GM12878 (cell line): ENCODE measurements around the gene TSKU. TPM values are rescaled to one million over a fixed set of nuclear protein-coding genes. Genes with fewer than 3 reads are reported as not detected.

Source experiments
- ATAC-seq: fragments of 200-7000 bp; cut with Tn5 transposase; 3 replicates; pipeline ENCODE4 v1.9.1; 2020; ENCODE audit warnings: mild to moderate bottlenecking, moderate library complexity
- BruUV-seq: library from RNA; stranded (reverse); fragments of 400-500 nt; replicated peaks from 2 replicates; lab custom pipeline; 2021; lab: Mats Ljungman, UMichigan
- CTCF ChIA-PET: fragments of 300-600 bp; sonication (Branson Sonifier 250); formaldehyde crosslinking; extraction: SDS; loops from one replicate; lab custom pipeline; 2021; ENCODE audit warnings: inconsistent platforms; lab: Yijun Ruan, JAX
- POLR2A ChIA-PET: fragments of 350-600 bp; formaldehyde crosslinking; extraction: SDS; loops from one replicate; lab custom pipeline; 2021; ENCODE audit warnings: inconsistent platforms; lab: Charles Lee
- RAD21 ChIA-PET: fragments of 300-600 bp; sonication (Branson Sonifier 250); formaldehyde crosslinking; loops from one replicate; lab custom pipeline; 2023; ENCODE audit warnings: antibody characterized with exemption; ENCODE audit not compliant: unreplicated experiment; lab: Charles Lee
- SMC1A ChIA-PET: fragments of 300-600 bp; sonication (Branson Sonifier 250); formaldehyde crosslinking; loops from one replicate; lab custom pipeline; 2023; ENCODE audit not compliant: unreplicated experiment, uncharacterized antibody; lab: Charles Lee
- DNase-seq: peaks from one replicate; pipeline ENCODE4 v3.0.0-alpha.2; 2011; ENCODE audit warnings: low read depth, low spot score
- FAIRE-seq: peaks from 3 replicates; lab custom pipeline; 2011; peaks lifted over from hg19 to GRCh38; lab: Jason Lieb, UNC
- H2AFZ ChIP-seq: 2 replicates; pipeline ENCODE4 v1.6.0; 2011; ENCODE audit warnings: low read depth, low read length, control low read depth; ENCODE audit not compliant: control insufficient read depth
- H3K27ac ChIP-seq: 2 replicates; pipeline ENCODE4 v1.5.1; 2011; ENCODE audit warnings: control low read depth; ENCODE audit not compliant: control insufficient read depth, insufficient read depth
- H3K27me3 ChIP-seq, 2 experiments: replicated peaks in 1 of 2; 2 replicates each; pipeline versions ENCODE4 v1.6.0 to v1.6.1; 2011; ENCODE audit warnings: low read length in 1 of 2; ENCODE audit not compliant: control insufficient read depth in 2 of 2, insufficient read depth in 2 of 2
- H3K36me3 ChIP-seq, 2 experiments: 2 replicates each; pipeline ENCODE4 v1.5.1; 2011; ENCODE audit warnings: low read length in 1 of 2; ENCODE audit not compliant: control insufficient read depth in 2 of 2, insufficient read depth in 2 of 2
- H3K4me1 ChIP-seq: 2 replicates; pipeline ENCODE4 v1.6.1; 2011; ENCODE audit warnings: mild to moderate bottlenecking, low read length, moderate library complexity, mixed read lengths; ENCODE audit not compliant: control insufficient read depth, insufficient read depth
- H3K4me2 ChIP-seq: 2 replicates; pipeline ENCODE4 v1.6.0; 2011; ENCODE audit warnings: control low read depth; ENCODE audit not compliant: control insufficient read depth, insufficient read depth
- H3K4me3 ChIP-seq: fragments of 200-600 bp; sonication (generic); 2 replicates; pipeline ENCODE4 v1.5.1; 2016
- H3K79me2 ChIP-seq: 2 replicates; pipeline ENCODE4 v1.6.0; 2011; ENCODE audit warnings: low read length; ENCODE audit not compliant: control insufficient read depth, insufficient read depth
- H3K9ac ChIP-seq: 2 replicates; pipeline ENCODE4 v1.8.0; 2011; ENCODE audit warnings: low read length, control low read depth, mixed read lengths; ENCODE audit not compliant: control insufficient read depth, insufficient read depth
- H3K9me3 ChIP-seq: replicated peaks from 3 replicates; pipeline ENCODE4 v1.5.1; 2011; ENCODE audit warnings: mild to moderate bottlenecking, low read length; ENCODE audit not compliant: control insufficient read depth, insufficient read depth
- H4K20me1 ChIP-seq: 2 replicates; pipeline ENCODE4 v1.6.0; 2011; ENCODE audit not compliant: control insufficient read depth, insufficient read depth
- ATF7 ChIP-seq: fragments of 450-650 bp; IDR thresholded peaks from 2 replicates; pipeline ENCODE4 v1.6.1; 2016; ENCODE audit warnings: low read depth, mild to moderate bottlenecking
- EZH2 ChIP-seq: IDR thresholded peaks from 2 replicates; pipeline ENCODE4 v1.6.1; 2012; ENCODE audit warnings: low read depth, mild to moderate bottlenecking, control low read depth, inconsistent platforms, low read length, borderline replicate concordance; ENCODE audit not compliant: control insufficient read depth
- NFXL1 ChIP-seq: fragments of 450-650 bp; IDR thresholded peaks from 2 replicates; pipeline ENCODE4 v1.6.1; 2017; ENCODE audit warnings: antibody characterized with exemption, mild to moderate bottlenecking, borderline replicate concordance
- POLR2AphosphoS5 ChIP-seq: IDR thresholded peaks from 2 replicates; pipeline ENCODE4 v1.6.1; 2011; ENCODE audit warnings: mild to moderate bottlenecking, low read length, inconsistent platforms
- ZSCAN29 ChIP-seq: fragments of 450-650 bp; IDR thresholded peaks from 2 replicates; pipeline ENCODE4 v1.6.1; 2017; ENCODE audit warnings: mild to moderate bottlenecking, moderate library complexity
- WGBS: methylation state at CpG from one replicate; pipeline ENCODE4 v1.1.6; 2016; ENCODE audit warnings: low lambda C conversion rate; ENCODE audit not compliant: insufficient replicate concordance, insufficient coverage; ENCODE audit errors: missing lambda C conversion rate; 5-methylcytosine and 5-hydroxymethylcytosine counted together
- in situ Hi-C: fragments of 300-500 bp; cut with MboI; formaldehyde crosslinking; loops from 9 replicates; pipeline ENCODE4 v1.14.3; 2018; ENCODE audit warnings: mixed read lengths
- intact Hi-C: fragments of 100-400 bp; cut with micrococcal nuclease; formaldehyde crosslinking; loops from one replicate; pipeline ENCODE4 v1.14.2; 2022; ENCODE audit not compliant: unreplicated experiment
- polyA plus RNA-seq, 11 experiments: library from polyadenylated mRNA; depleted of rRNA in 4 of 11; unstranded in 6 of 11; stranded (reverse) in 5 of 11; fragments of >200 nt; fragmentation: Nextera tagmentation in 4 of 11; fragmentation: Illumina TruSeq in 1 of 11; extraction: Ambion mirVana in 4 of 11; extraction: Trizol in 1 of 11; gene quantifications; 1 replicate in 1 of 11; 2 replicates in 10 of 11; pipeline versions ENCODE4 v1.2.1 to v1.2.3, GENCODE V29; 2011 to 2016; ENCODE audit warnings: inconsistent platforms in 2 of 11, missing spikeins in 2 of 11, low read depth in 1 of 11
- total RNA-seq, 4 experiments: library from RNA; depleted of rRNA in 3 of 4; stranded (reverse); fragments of >200 nt in 3 of 4; fragmentation: Illumina TruSeq in 1 of 4; extraction: Trizol in 1 of 4; gene quantifications; 2 replicates each; pipeline versions ENCODE4 v1.2.1 to v1.2.3, GENCODE V29; 2013 to 2021
- TF ChIP-seq, protein P1 (sequence below): IDR thresholded peaks from 2 replicates; pipeline ENCODE4 v1.6.1; 2012; ENCODE audit warnings: low read length, inconsistent platforms
- TF ChIP-seq, protein P2 (sequence below): fragments of 450-650 bp; IDR thresholded peaks from 2 replicates; pipeline ENCODE4 v1.6.1; 2017; ENCODE audit warnings: mild to moderate bottlenecking, low read depth, inconsistent platforms; ENCODE audit not compliant: poor library complexity, severe bottlenecking
- TF ChIP-seq, protein P3 (sequence below): fragments of 450-650 bp; IDR thresholded peaks from 2 replicates; pipeline ENCODE4 v1.6.1; 2017; ENCODE audit warnings: low read depth, mild to moderate bottlenecking, moderate library complexity

TSKU gene
- total and polyA plus RNA-seq, 10 of the 15 experiments (the other 5 are each of a cell fraction or from before 2014, with no cell fraction given), result 0.04 to 1.5 (median 0.62) TPM

DNA sequence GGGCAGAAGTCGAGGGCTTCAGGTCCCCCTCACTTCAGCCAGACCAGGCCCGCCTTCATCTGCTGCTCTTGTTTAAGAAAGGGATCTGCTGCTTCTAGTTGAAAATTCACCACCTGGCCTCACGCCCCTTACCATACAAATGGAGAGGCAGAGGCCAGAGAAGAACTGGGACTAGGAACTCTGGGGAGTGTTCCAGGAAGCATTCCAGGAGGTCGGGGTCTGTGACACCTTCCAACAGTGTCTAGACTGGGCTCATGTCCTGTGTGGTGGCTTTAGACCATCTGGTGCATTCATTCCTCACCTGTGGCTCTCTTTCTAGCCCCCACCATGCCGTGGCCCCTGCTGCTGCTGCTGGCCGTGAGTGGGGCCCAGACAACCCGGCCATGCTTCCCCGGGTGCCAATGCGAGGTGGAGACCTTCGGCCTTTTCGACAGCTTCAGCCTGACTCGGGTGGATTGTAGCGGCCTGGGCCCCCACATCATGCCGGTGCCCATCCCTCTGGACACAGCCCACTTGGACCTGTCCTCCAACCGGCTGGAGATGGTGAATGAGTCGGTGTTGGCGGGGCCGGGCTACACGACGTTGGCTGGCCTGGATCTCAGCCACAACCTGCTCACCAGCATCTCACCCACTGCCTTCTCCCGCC lies 12.3 kb downstream of the TSKU start:
- no peak for DNase-seq
- ChIA-PET SMC1A (no interaction called here), RAD21 (no interaction called here), CTCF (no interaction called here), POLR2A (no interaction called here)
- no peak overlapping the region for H3K4me2 ChIP-seq
- WGBS, result 55% methylated on average over 19 of the region's 21 CpGs
- in situ Hi-C loops, result no loop called here
- H3K27me3 ChIP-seq, result no peaks in the 10 kb centered on the region
- H3K4me1 ChIP-seq, result no peaks in the 10 kb centered on the region
- H3K9me3 ChIP-seq, result no peaks in the 10 kb centered on the region
- ATAC-seq, result no peak
- H3K36me3 ChIP-seq, result no peaks in the 10 kb centered on the region
- H3K4me3 ChIP-seq, result no peak overlapping the region
- H2AFZ ChIP-seq, result no peak overlapping the region
- FAIRE-seq, result no peak
- BruUV-seq, result no TSS peak
- no peak overlapping the region for H3K9ac ChIP-seq
- no peaks in the 10 kb centered on the region for H4K20me1 ChIP-seq
- H3K79me2 ChIP-seq, result no peaks in the 10 kb centered on the region
- no peak overlapping the region for H3K27ac ChIP-seq
- intact Hi-C loops, result no loop called here
- TF ChIP-seq EZH2 (no peak), NFXL1 (no peak), ZSCAN29 (no peak), ATF7 (no peak), POLR2AphosphoS5 (no peak)
- TF ChIP-seq, protein P1, sequence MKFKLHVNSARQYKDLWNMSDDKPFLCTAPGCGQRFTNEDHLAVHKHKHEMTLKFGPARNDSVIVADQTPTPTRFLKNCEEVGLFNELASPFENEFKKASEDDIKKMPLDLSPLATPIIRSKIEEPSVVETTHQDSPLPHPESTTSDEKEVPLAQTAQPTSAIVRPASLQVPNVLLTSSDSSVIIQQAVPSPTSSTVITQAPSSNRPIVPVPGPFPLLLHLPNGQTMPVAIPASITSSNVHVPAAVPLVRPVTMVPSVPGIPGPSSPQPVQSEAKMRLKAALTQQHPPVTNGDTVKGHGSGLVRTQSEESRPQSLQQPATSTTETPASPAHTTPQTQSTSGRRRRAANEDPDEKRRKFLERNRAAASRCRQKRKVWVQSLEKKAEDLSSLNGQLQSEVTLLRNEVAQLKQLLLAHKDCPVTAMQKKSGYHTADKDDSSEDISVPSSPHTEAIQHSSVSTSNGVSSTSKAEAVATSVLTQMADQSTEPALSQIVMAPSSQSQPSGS, result no peak
- TF ChIP-seq, protein P2, sequence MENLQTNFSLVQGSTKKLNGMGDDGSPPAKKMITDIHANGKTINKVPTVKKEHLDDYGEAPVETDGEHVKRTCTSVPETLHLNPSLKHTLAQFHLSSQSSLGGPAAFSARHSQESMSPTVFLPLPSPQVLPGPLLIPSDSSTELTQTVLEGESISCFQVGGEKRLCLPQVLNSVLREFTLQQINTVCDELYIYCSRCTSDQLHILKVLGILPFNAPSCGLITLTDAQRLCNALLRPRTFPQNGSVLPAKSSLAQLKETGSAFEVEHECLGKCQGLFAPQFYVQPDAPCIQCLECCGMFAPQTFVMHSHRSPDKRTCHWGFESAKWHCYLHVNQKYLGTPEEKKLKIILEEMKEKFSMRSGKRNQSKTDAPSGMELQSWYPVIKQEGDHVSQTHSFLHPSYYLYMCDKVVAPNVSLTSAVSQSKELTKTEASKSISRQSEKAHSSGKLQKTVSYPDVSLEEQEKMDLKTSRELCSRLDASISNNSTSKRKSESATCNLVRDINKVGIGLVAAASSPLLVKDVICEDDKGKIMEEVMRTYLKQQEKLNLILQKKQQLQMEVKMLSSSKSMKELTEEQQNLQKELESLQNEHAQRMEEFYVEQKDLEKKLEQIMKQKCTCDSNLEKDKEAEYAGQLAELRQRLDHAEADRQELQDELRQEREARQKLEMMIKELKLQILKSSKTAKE, result no peak
- TF ChIP-seq, protein P3, sequence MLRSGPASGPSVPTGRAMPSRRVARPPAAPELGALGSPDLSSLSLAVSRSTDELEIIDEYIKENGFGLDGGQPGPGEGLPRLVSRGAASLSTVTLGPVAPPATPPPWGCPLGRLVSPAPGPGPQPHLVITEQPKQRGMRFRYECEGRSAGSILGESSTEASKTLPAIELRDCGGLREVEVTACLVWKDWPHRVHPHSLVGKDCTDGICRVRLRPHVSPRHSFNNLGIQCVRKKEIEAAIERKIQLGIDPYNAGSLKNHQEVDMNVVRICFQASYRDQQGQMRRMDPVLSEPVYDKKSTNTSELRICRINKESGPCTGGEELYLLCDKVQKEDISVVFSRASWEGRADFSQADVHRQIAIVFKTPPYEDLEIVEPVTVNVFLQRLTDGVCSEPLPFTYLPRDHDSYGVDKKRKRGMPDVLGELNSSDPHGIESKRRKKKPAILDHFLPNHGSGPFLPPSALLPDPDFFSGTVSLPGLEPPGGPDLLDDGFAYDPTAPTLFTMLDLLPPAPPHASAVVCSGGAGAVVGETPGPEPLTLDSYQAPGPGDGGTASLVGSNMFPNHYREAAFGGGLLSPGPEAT, result no peak
